Neutrophil (primary cell): ENCODE data around the gene TUBA3C.

Experiments used
- H3K27ac ChIP-seq: fragments of 200-600 bp; sonication (generic); 2 replicates; pipeline ENCODE4 v1.5.1; 2016; ENCODE audit warnings: mild to moderate bottlenecking, moderate library complexity
- H3K27me3 ChIP-seq: fragments of 200-600 bp; sonication (generic); 2 replicates; pipeline ENCODE4 v1.6.0; 2016; ENCODE audit warnings: mild to moderate bottlenecking
- H3K36me3 ChIP-seq: fragments of 200-600 bp; sonication (generic); 2 replicates; pipeline ENCODE4 v1.5.1; 2017
- H3K4me1 ChIP-seq, 2 experiments: fragments of 200-600 bp in 1 of 2; sonication (generic) in 1 of 2; 1 replicate in 1 of 2; 2 replicates in 1 of 2; pipeline versions ENCODE4 v1.5.1 to v1.6.1; 2013 to 2016; ENCODE audit warnings: low read depth in 1 of 2, low read length in 1 of 2, mild to moderate bottlenecking in 1 of 2, moderate library complexity in 1 of 2; ENCODE audit not compliant: control insufficient read depth in 1 of 2, insufficient read depth in 1 of 2
- H3K4me3 ChIP-seq, 2 experiments: fragments of 200-600 bp in 1 of 2; sonication (generic) in 1 of 2; 1 replicate in 1 of 2; 2 replicates in 1 of 2; pipeline ENCODE4 v1.5.1; 2013 to 2016; ENCODE audit warnings: low read depth in 1 of 2, low read length in 1 of 2, mild to moderate bottlenecking in 1 of 2, moderate library complexity in 1 of 2
- H3K9me3 ChIP-seq: fragments of 200-600 bp; sonication (generic); 2 replicates; pipeline ENCODE4 v1.5.1; 2016
- TF ChIP-seq, protein P1 (sequence below): fragments of 200-600 bp; sonication (generic); IDR thresholded peaks from 2 replicates; pipeline ENCODE4 v1.5.1; 2016; ENCODE audit warnings: antibody characterized with exemption

TUBA3C gene

DNA sequence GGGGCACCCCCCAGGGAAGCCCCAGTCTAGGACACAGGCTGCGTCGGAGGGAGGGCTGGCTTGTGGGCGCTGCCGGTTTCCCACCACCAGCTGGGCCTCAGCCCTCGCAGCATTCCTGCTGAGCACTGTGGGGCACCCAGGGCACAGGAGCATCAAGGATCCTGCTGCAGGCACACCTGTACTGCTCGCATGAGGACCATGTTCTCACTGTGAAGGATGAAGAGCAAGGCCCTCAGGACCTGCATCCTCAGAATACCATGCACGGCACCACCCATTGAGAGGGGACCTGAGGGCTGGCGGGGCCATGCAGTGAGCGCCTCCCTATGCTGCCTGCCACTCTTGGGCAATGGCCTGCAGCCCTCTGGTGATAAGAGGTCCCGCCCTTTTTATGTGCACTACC is 31.4 kb downstream of the TUBA3C start:
- TF ChIP-seq, protein P1, sequence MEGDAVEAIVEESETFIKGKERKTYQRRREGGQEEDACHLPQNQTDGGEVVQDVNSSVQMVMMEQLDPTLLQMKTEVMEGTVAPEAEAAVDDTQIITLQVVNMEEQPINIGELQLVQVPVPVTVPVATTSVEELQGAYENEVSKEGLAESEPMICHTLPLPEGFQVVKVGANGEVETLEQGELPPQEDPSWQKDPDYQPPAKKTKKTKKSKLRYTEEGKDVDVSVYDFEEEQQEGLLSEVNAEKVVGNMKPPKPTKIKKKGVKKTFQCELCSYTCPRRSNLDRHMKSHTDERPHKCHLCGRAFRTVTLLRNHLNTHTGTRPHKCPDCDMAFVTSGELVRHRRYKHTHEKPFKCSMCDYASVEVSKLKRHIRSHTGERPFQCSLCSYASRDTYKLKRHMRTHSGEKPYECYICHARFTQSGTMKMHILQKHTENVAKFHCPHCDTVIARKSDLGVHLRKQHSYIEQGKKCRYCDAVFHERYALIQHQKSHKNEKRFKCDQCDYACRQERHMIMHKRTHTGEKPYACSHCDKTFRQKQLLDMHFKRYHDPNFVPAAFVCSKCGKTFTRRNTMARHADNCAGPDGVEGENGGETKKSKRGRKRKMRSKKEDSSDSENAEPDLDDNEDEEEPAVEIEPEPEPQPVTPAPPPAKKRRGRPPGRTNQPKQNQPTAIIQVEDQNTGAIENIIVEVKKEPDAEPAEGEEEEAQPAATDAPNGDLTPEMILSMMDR, result no peak
- Histone ChIP-seq H3K4me1 (no peaks in the 10 kb centered on the region), H3K9me3 (no peaks in the 10 kb centered on the region), H3K27me3 (no peaks in the 10 kb centered on the region), H3K36me3 (no peaks in the 10 kb centered on the region), H3K27ac (no peak overlapping the region), H3K4me3 (no peak overlapping the region)

DNA sequence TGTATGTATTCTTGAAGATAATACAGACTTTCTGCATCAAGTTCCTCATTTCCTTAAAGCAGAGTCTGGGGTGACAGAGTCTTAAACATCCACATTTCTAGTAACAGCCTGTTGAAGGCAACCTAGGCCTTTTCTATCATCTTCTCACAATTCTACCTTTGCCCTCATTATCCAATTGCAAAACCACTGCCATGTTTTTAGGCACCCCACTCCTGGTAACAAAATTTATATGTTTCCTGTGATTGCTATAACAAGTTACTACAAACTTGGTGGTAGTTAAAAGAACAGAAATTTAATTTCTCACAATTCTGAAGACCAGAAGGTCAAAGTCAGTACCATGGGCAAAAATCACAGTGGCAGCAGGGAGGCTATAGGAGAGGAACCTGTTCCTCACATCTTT is 33.1 kb downstream of the TUBA3C start:
- TF ChIP-seq, protein P1, result no peak

More for the DNA sequence above, 33.1 kb downstream of the TUBA3C start:
- H3K9me3 ChIP-seq, result no peaks in the 10 kb centered on the region
- H3K4me1 ChIP-seq, result no peaks in the 10 kb centered on the region
- no peaks in the 10 kb centered on the region for H3K36me3 ChIP-seq
- H3K27me3 ChIP-seq, result no peaks in the 10 kb centered on the region
- no peak overlapping the region for H3K4me3 ChIP-seq
- no peak overlapping the region for H3K27ac ChIP-seq
